Measurements from ENCODE around the gene CBX8. TPM values are rescaled to one million over a fixed set of nuclear protein-coding genes. Genes with fewer than 3 reads are reported as not detected.

CBX8 gene
- total RNA-seq, 1 donor from 2014 or later, result 2.7 TPM

- no peak for DNase-seq (ENCODE audit: low read depth)
- Histone ChIP-seq H3K4me3 (ENCODE audit: low read depth, low read length) (no peak overlapping the region), H3K36me3 (ENCODE audit: control insufficient read depth, insufficient read depth, low read length) (no peaks in the 10 kb centered on the region), H3K27me3 (ENCODE audit: control insufficient read depth, insufficient read depth, low read length) (peaks cover 16% of the 10 kb centered on the region)
- no peak for TF ChIP-seq CTCF (IDR thresholded peaks at IDR 0.05; ENCODE audit: insufficient read depth, low read length, poor library complexity, severe bottlenecking)
Measured at GRCh38 chr17:79835953-79836509, 39.2 kb upstream of the CBX8 start.

- no peak for TF ChIP-seq CTCF (IDR thresholded peaks at IDR 0.05; ENCODE audit: insufficient read depth, low read length, poor library complexity, severe bottlenecking)
- Histone ChIP-seq H3K4me3 (ENCODE audit: low read depth, low read length) (no peak overlapping the region), H3K36me3 (ENCODE audit: control insufficient read depth, insufficient read depth, low read length) (no peaks in the 10 kb centered on the region), H3K27me3 (ENCODE audit: control insufficient read depth, insufficient read depth, low read length) (peaks cover 10% of the 10 kb centered on the region)
- DNase-seq (ENCODE audit: low read depth), result no peak
Measured at GRCh38 chr17:79835470-79835899, 38.6 kb upstream of the CBX8 start.

- no peak for DNase-seq (ENCODE audit: low read depth)
- no peak overlapping the region for H3K4me3 ChIP-seq (ENCODE audit: low read depth, low read length)
- peak; percentile 72 for TF ChIP-seq CTCF (IDR thresholded peaks at IDR 0.05; ENCODE audit: insufficient read depth, low read length, poor library complexity, severe bottlenecking)
- peaks cover 3% of the 10 kb centered on the region for H3K27me3 ChIP-seq (ENCODE audit: control insufficient read depth, insufficient read depth, low read length)
- H3K36me3 ChIP-seq (ENCODE audit: control insufficient read depth, insufficient read depth, low read length), result no peaks in the 10 kb centered on the region
Measured at GRCh38 chr17:79834565-79835469, 37.9 kb upstream of the CBX8 start.

- Histone ChIP-seq H3K27me3 (ENCODE audit: control insufficient read depth, insufficient read depth, low read length) (no peaks in the 10 kb centered on the region), H3K36me3 (ENCODE audit: control insufficient read depth, insufficient read depth, low read length) (no peaks in the 10 kb centered on the region), H3K4me3 (ENCODE audit: low read depth, low read length) (no peak overlapping the region)
- no peak for TF ChIP-seq CTCF (IDR thresholded peaks at IDR 0.05; ENCODE audit: insufficient read depth, low read length, poor library complexity, severe bottlenecking)
- no peak for DNase-seq (ENCODE audit: low read depth)
Measured at GRCh38 chr17:79833744-79834564, 37.1 kb upstream of the CBX8 start.

- H3K27me3 ChIP-seq (ENCODE audit: control insufficient read depth, insufficient read depth, low read length), result no peaks in the 10 kb centered on the region
- H3K36me3 ChIP-seq (ENCODE audit: control insufficient read depth, insufficient read depth, low read length), result no peaks in the 10 kb centered on the region
- TF ChIP-seq CTCF (IDR thresholded peaks at IDR 0.05; ENCODE audit: insufficient read depth, low read length, poor library complexity, severe bottlenecking), result no peak
- no peak for DNase-seq (ENCODE audit: low read depth)
- H3K4me3 ChIP-seq (ENCODE audit: low read depth, low read length), result no peak overlapping the region
Measured at GRCh38 chr17:79833110-79833450, 36.2 kb upstream of the CBX8 start.
